ENCODE results near the gene IRF2. TPM values are rescaled to one million over a fixed set of nuclear protein-coding genes. Genes with fewer than 3 reads are reported as not detected.

IRF2 gene
- total and polyA plus RNA-seq, 2 donors from 2014 or later, result 16.8 to 42.8 TPM

GRCh38 chr4:184361443-184361842 is 112.9 kb downstream of the IRF2 start:
- FAIRE-seq (no peak), DNase-seq (no peak)
- no peak overlapping the region for H3K9ac ChIP-seq (ENCODE audit: low read length in 3 of 3)
- no peak overlapping the region for H3K4me3 ChIP-seq (ENCODE audit: low read length in 3 of 3)
- TF ChIP-seq CTCF (IDR thresholded peaks at IDR 0.05; ENCODE audit: borderline replicate concordance, extremely low read depth, insufficient read depth), result no peak
- H3K36me3 ChIP-seq (ENCODE audit: control insufficient read depth in 2 of 3, insufficient read depth in 3 of 3, low read length in 3 of 3), result no peaks in the 10 kb centered on the region
- no peaks in the 10 kb centered on the region for H3K9me3 ChIP-seq (ENCODE audit: control insufficient read depth in 2 of 3, insufficient read depth in 1 of 3, low read length in 3 of 3)
- H3K4me1 ChIP-seq (ENCODE audit: control insufficient read depth in 2 of 3, insufficient read depth in 2 of 3, low read depth in 1 of 3, low read length in 3 of 3), result peaks cover 0 to 10% (median 8%) of the 10 kb centered on the region in 3 donors
- intact Hi-C loops (cut with DNase I), result no loop called here
- no peaks in the 10 kb centered on the region for H3K27me3 ChIP-seq (ENCODE audit: control insufficient read depth, insufficient read depth, low read length)
- no peak overlapping the region for H3K27ac ChIP-seq (ENCODE audit: low read depth in 2 of 2, low read length in 2 of 2)

GRCh38 chr4:184359888-184360287 is 114.5 kb downstream of the IRF2 start:
- Histone ChIP-seq H3K36me3 (ENCODE audit: control insufficient read depth in 2 of 3, insufficient read depth in 3 of 3, low read length in 3 of 3) (no peaks in the 10 kb centered on the region), H3K9me3 (ENCODE audit: control insufficient read depth in 2 of 3, insufficient read depth in 1 of 3, low read length in 3 of 3) (no peaks in the 10 kb centered on the region), H3K4me1 (ENCODE audit: control insufficient read depth in 2 of 3, insufficient read depth in 2 of 3, low read depth in 1 of 3, low read length in 3 of 3) (peaks cover 0 to 14% (median 12%) of the 10 kb centered on the region in 3 donors), H3K27me3 (ENCODE audit: control insufficient read depth, insufficient read depth, low read length) (no peaks in the 10 kb centered on the region), H3K27ac (ENCODE audit: low read depth in 2 of 2, low read length in 2 of 2) (no peak overlapping the region), H3K9ac (ENCODE audit: low read length in 3 of 3) (no peak overlapping the region), H3K4me3 (ENCODE audit: low read length in 3 of 3) (no peak overlapping the region)
- DNase-seq (no peak), FAIRE-seq (no peak)
- TF ChIP-seq CTCF (IDR thresholded peaks at IDR 0.05; ENCODE audit: borderline replicate concordance, extremely low read depth, insufficient read depth), result no peak
- intact Hi-C loops (cut with DNase I), result no loop called here

GRCh38 chr4:184358521-184359232 is 115.7 kb downstream of the IRF2 start:
- Histone ChIP-seq H3K27ac (ENCODE audit: low read depth in 2 of 2, low read length in 2 of 2) (no peak overlapping the region), H3K9ac (ENCODE audit: low read length in 3 of 3) (no peak overlapping the region)

More at GRCh38 chr4:184358521-184359232, 115.7 kb downstream of the IRF2 start:
- peaks cover 0 to 11% (median 11%) of the 10 kb centered on the region in 3 donors for H3K4me1 ChIP-seq (ENCODE audit: control insufficient read depth in 2 of 3, insufficient read depth in 2 of 3, low read depth in 1 of 3, low read length in 3 of 3)
- H3K9me3 ChIP-seq (ENCODE audit: control insufficient read depth in 2 of 3, insufficient read depth in 1 of 3, low read length in 3 of 3), result no peaks in the 10 kb centered on the region
- H3K36me3 ChIP-seq (ENCODE audit: control insufficient read depth in 2 of 3, insufficient read depth in 3 of 3, low read length in 3 of 3), result no peaks in the 10 kb centered on the region
- no peak overlapping the region for H3K4me3 ChIP-seq (ENCODE audit: low read length in 3 of 3)
- H3K27me3 ChIP-seq (ENCODE audit: control insufficient read depth, insufficient read depth, low read length), result no peaks in the 10 kb centered on the region
- no peak for TF ChIP-seq CTCF (IDR thresholded peaks at IDR 0.05; ENCODE audit: borderline replicate concordance, extremely low read depth, insufficient read depth)
- intact Hi-C loops (cut with DNase I), result no loop called here
- DNase-seq (no peak), FAIRE-seq (no peak)
